ENCODE measurements around the gene POLA1. TPM values are rescaled to one million over a fixed set of nuclear protein-coding genes. Genes with fewer than 3 reads are reported as not detected.

Gene POLA1
- total RNA-seq, 1 donor from 2014 or later, result 76.5 TPM

- Mint-ChIP-seq H3K27me3 (ENCODE audit: low read depth) (peaks cover 95% of the 10 kb centered on the region), H3K27ac (ENCODE audit: unreplicated experiment) (no peak overlapping the region), H3K9me3 (no peaks in the 10 kb centered on the region), H3K4me3 (peak overlapping the region; percentile 32), H3K36me3 (ENCODE audit: low read depth) (peaks cover 3% of the 10 kb centered on the region), H3K4me1 (peaks cover 30% of the 10 kb centered on the region)
- DNase-seq (ENCODE audit: low read depth, low spot score), result no peak
- TF ChIP-seq CTCF (conservative IDR thresholded peaks at IDR 0.05), result no peak
Observed at GRCh38 chrX:25006586-25007058, 312.9 kb downstream of the POLA1 start.

- H3K4me1 Mint-ChIP-seq, result peaks cover 26% of the 10 kb centered on the region
- peaks cover 3% of the 10 kb centered on the region for H3K36me3 Mint-ChIP-seq (ENCODE audit: low read depth)
- peaks cover 96% of the 10 kb centered on the region for H3K27me3 Mint-ChIP-seq (ENCODE audit: low read depth)
- no peak overlapping the region for H3K27ac Mint-ChIP-seq (ENCODE audit: unreplicated experiment)
- no peak for DNase-seq (ENCODE audit: low read depth, low spot score)
- TF ChIP-seq CTCF (conservative IDR thresholded peaks at IDR 0.05), result no peak
- no peaks in the 10 kb centered on the region for H3K9me3 Mint-ChIP-seq
- H3K4me3 Mint-ChIP-seq, result peak overlapping the region; percentile 47
Observed at GRCh38 chrX:25007059-25008053, 313.6 kb downstream of the POLA1 start.

- no peak overlapping the region for H3K27ac Mint-ChIP-seq (ENCODE audit: unreplicated experiment)
- peaks cover 94% of the 10 kb centered on the region for H3K27me3 Mint-ChIP-seq (ENCODE audit: low read depth)
- H3K36me3 Mint-ChIP-seq (ENCODE audit: low read depth), result no peaks in the 10 kb centered on the region
- peaks cover 15% of the 10 kb centered on the region for H3K4me1 Mint-ChIP-seq
- no peaks in the 10 kb centered on the region for H3K9me3 Mint-ChIP-seq
- DNase-seq (ENCODE audit: low read depth, low spot score), result no peak
- no peak for TF ChIP-seq CTCF (conservative IDR thresholded peaks at IDR 0.05)
- H3K4me3 Mint-ChIP-seq, result no peak overlapping the region
Observed at GRCh38 chrX:25009407-25009806, 315.7 kb downstream of the POLA1 start.

GRCh38 chrX:25010784-25011588, 317.3 kb downstream of the POLA1 start:
- Mint-ChIP-seq H3K27ac (ENCODE audit: unreplicated experiment) (no peak overlapping the region), H3K9me3 (no peaks in the 10 kb centered on the region), H3K27me3 (ENCODE audit: low read depth) (peaks cover 95% of the 10 kb centered on the region), H3K36me3 (ENCODE audit: low read depth) (no peaks in the 10 kb centered on the region), H3K4me3 (peak overlapping the region; percentile 5), H3K4me1 (peaks cover 15% of the 10 kb centered on the region)
- DNase-seq (ENCODE audit: low read depth, low spot score), result no peak
- TF ChIP-seq CTCF (conservative IDR thresholded peaks at IDR 0.05), result no peak

GRCh38 chrX:25011589-25012432, 318.1 kb downstream of the POLA1 start:
- no peak for DNase-seq (ENCODE audit: low read depth, low spot score)

More at GRCh38 chrX:25011589-25012432, 318.1 kb downstream of the POLA1 start:
- H3K36me3 Mint-ChIP-seq (ENCODE audit: low read depth), result no peaks in the 10 kb centered on the region
- no peak overlapping the region for H3K27ac Mint-ChIP-seq (ENCODE audit: unreplicated experiment)
- H3K27me3 Mint-ChIP-seq (ENCODE audit: low read depth), result peaks cover 95% of the 10 kb centered on the region
- peak overlapping the region; percentile 76 for H3K4me3 Mint-ChIP-seq
- peaks cover 10% of the 10 kb centered on the region for H3K4me1 Mint-ChIP-seq
- H3K9me3 Mint-ChIP-seq, result no peaks in the 10 kb centered on the region
- TF ChIP-seq CTCF (conservative IDR thresholded peaks at IDR 0.05), result no peak
